ENCODE data around the gene C1QL1. TPM values are rescaled to one million over a fixed set of nuclear protein-coding genes. Genes with fewer than 3 reads are reported as not detected.

Gene C1QL1
- total and polyA plus RNA-seq, 4 donors, result 0.10 to 0.57 (median 0.39) TPM

DNA sequence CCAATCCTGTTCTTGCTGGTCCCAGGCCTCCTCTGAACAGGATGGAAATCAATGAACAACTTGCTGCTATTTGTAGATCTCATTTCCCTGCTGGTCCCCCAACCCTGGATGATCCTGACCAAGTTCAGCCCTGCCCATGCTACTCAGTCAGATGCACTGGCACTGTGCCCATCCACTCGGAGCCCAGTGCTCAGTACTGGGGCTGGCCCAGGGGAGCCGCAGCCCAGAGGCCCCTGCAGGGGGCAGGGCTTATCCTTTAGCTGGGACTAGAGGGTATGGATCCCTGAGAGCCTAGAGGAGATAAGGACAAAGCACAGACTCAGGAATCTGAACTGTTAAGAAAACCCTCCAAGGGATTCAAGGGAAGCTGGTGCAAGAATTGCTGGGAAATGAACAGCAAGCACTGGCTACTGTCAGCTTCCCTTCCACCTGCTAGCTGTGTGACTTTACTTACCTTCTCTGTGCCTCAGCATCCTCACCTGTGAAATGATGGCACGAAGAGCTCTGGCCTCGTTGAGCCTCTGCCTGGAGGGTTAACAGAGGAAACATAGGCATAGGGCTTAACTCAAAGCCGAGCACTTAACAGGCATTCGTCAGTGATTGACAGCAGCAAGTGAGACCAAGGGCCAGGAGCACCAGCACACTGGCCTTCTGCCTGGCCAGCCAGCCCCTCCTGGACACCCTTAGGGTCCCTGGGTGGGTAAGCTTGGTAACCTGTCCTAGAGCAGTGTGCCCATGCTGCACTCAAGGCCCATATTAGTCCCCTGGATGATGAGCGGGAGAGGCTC is 29.8 kb upstream of the C1QL1 start:
- ATAC-seq (ENCODE audit: insufficient read depth, low FRiP score) (no peak), DNase-seq (peak; percentile 67 to 82 (median 68))
- no peak overlapping the region for H3K27ac ChIP-seq (ENCODE audit: low read depth in 1 of 2, low read length in 1 of 2)
- no peaks in the 10 kb centered on the region for H3K36me3 ChIP-seq (ENCODE audit: control insufficient read depth in 4 of 4, insufficient read depth in 4 of 4, low read length in 4 of 4)
- H3K9ac ChIP-seq (ENCODE audit: insufficient read depth in 1 of 2, low read length in 2 of 2), result no peak overlapping the region
- H3K9me3 ChIP-seq (ENCODE audit: control insufficient read depth in 4 of 4, insufficient read depth in 3 of 4, low read length in 3 of 4), result peaks cover 0 to 5% (median 2%) of the 10 kb centered on the region in 4 donors
- 57 to 69% methylated on average over 7 of the region's 7 CpGs for WGBS, 2 donors
- TF ChIP-seq, protein P1, sequence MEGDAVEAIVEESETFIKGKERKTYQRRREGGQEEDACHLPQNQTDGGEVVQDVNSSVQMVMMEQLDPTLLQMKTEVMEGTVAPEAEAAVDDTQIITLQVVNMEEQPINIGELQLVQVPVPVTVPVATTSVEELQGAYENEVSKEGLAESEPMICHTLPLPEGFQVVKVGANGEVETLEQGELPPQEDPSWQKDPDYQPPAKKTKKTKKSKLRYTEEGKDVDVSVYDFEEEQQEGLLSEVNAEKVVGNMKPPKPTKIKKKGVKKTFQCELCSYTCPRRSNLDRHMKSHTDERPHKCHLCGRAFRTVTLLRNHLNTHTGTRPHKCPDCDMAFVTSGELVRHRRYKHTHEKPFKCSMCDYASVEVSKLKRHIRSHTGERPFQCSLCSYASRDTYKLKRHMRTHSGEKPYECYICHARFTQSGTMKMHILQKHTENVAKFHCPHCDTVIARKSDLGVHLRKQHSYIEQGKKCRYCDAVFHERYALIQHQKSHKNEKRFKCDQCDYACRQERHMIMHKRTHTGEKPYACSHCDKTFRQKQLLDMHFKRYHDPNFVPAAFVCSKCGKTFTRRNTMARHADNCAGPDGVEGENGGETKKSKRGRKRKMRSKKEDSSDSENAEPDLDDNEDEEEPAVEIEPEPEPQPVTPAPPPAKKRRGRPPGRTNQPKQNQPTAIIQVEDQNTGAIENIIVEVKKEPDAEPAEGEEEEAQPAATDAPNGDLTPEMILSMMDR (IDR thresholded peaks at IDR 0.05; ENCODE audit: control extremely low read depth, extremely low read depth), result no peak
- H3K4me3 ChIP-seq, result no peak overlapping the region
- no peaks in the 10 kb centered on the region for H3K27me3 ChIP-seq (ENCODE audit: control insufficient read depth in 3 of 3, insufficient read depth in 3 of 3, low read length in 2 of 3)
- H3K4me1 ChIP-seq (ENCODE audit: control insufficient read depth in 5 of 5, insufficient read depth in 5 of 5, low read length in 5 of 5), result peaks cover 0 to 18% (median 0%) of the 10 kb centered on the region in 5 donors

DNA sequence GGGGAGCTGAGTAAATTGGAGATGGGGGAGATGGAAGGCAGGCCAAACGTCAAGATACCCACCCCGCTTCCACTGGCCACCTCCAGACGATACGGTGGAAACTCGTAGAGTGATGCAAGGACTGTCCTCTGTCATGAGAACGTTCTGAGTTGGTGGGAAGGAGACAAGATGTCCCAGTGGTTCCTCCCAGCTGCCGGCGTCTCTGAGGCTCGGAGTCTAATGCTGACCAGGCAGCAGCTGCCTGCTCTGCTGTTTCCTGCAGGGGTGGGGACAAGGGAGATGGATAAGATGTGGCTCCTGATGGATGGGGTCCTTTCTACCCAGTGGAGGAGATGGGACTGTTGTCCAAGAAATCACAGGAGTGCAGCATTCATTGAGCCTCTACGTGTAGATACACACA is 28.2 kb upstream of the C1QL1 start:
- Histone ChIP-seq H3K27ac (ENCODE audit: low read depth in 1 of 2, low read length in 1 of 2) (no peak overlapping the region), H3K27me3 (ENCODE audit: control insufficient read depth in 3 of 3, insufficient read depth in 3 of 3, low read length in 2 of 3) (no peaks in the 10 kb centered on the region), H3K4me3 (no peak overlapping the region), H3K9ac (ENCODE audit: insufficient read depth in 1 of 2, low read length in 2 of 2) (no peak overlapping the region), H3K36me3 (ENCODE audit: control insufficient read depth in 4 of 4, insufficient read depth in 4 of 4, low read length in 4 of 4) (no peaks in the 10 kb centered on the region), H3K9me3 (ENCODE audit: control insufficient read depth in 4 of 4, insufficient read depth in 3 of 4, low read length in 3 of 4) (peaks cover 0 to 5% (median 2%) of the 10 kb centered on the region in 4 donors), H3K4me1 (ENCODE audit: control insufficient read depth in 5 of 5, insufficient read depth in 5 of 5, low read length in 5 of 5) (peaks cover 0 to 18% (median 0%) of the 10 kb centered on the region in 5 donors)
- no peak for ATAC-seq (ENCODE audit: insufficient read depth, low FRiP score)
- DNase-seq, result no peak
- TF ChIP-seq, protein P1 (IDR thresholded peaks at IDR 0.05; ENCODE audit: control extremely low read depth, extremely low read depth), result no peak
- 71 to 78% methylated on average over 10 of the region's 10 CpGs for WGBS, 2 donors

DNA sequence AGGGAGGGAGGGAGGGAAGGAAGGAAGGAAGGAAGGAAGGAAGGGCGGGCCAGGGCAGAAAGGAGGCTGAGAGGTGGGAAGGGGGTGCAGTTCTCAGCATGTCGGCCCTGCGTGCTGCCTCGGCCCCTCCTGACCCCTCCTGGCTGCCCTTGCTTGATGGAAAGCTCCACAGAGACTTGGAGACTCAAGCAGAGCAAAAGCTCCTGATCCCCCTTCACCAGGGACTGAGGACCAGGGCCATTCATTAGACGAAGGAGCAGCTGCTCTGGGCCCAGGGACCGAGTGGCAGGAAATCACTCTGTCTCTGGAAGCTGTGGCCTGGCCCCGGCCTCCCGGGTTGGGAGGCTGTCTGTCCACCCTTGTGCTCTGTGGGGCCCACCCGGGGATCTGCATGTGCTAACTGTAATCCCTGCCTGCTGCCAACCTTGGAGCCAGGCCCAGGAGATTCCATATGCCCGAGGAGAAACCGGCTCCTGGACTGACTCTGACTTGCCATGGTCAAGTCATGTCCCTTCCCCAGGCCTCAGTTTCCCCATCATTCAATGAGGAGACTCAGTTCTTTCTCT is 27.4 kb upstream of the C1QL1 start:
- Histone ChIP-seq H3K9ac (ENCODE audit: insufficient read depth in 1 of 2, low read length in 2 of 2) (no peak overlapping the region), H3K4me1 (ENCODE audit: control insufficient read depth in 5 of 5, insufficient read depth in 5 of 5, low read length in 5 of 5) (peaks cover 0 to 18% (median 0%) of the 10 kb centered on the region in 5 donors), H3K27ac (ENCODE audit: low read depth in 1 of 2, low read length in 1 of 2) (no peak overlapping the region), H3K36me3 (ENCODE audit: control insufficient read depth in 4 of 4, insufficient read depth in 4 of 4, low read length in 4 of 4) (no peaks in the 10 kb centered on the region), H3K27me3 (ENCODE audit: control insufficient read depth in 3 of 3, insufficient read depth in 3 of 3, low read length in 2 of 3) (no peaks in the 10 kb centered on the region), H3K4me3 (no peak overlapping the region), H3K9me3 (ENCODE audit: control insufficient read depth in 4 of 4, insufficient read depth in 3 of 4, low read length in 3 of 4) (peaks cover 0 to 5% (median 2%) of the 10 kb centered on the region in 4 donors)
- TF ChIP-seq, protein P1 (IDR thresholded peaks at IDR 0.05; ENCODE audit: control extremely low read depth, extremely low read depth), result no peak
- ATAC-seq (ENCODE audit: insufficient read depth, low FRiP score) (no peak), DNase-seq (peak in 2 of 3 donors; percentile 46 to 57)
- WGBS, 2 donors, result 60 to 63% methylated on average over 11 of the region's 11 CpGs
